NB4 (cell line): ENCODE data around the gene MCCC1.

Source experiments
- CTCF ChIP-seq: IDR thresholded peaks from one replicate; pipeline ENCODE4 v1.5.1; 2012; ENCODE audit warnings: low read depth, low read length
- MAX ChIP-seq: IDR thresholded peaks from 2 replicates; pipeline ENCODE4 v1.6.1; 2011; ENCODE audit warnings: low read depth, low read length
- MYC ChIP-seq: IDR thresholded peaks from 2 replicates; pipeline ENCODE4 v1.6.1; 2011; ENCODE audit warnings: low read depth, low read length
- POLR2A ChIP-seq: IDR thresholded peaks from 2 replicates; pipeline ENCODE4 v1.6.1; 2011; ENCODE audit warnings: mild to moderate bottlenecking; ENCODE audit not compliant: insufficient read length; ENCODE audit errors: extremely low read depth

GRCh38 chr3:183032880-183033555 lies 66.3 kb downstream of the MCCC1 start:
- TF ChIP-seq CTCF (no peak), MYC (no peak), POLR2A (no peak), MAX (no peak)
